Measurements from ENCODE around the gene CCL14. TPM values are rescaled to one million over a fixed set of nuclear protein-coding genes. Genes with fewer than 3 reads are reported as not detected.

Gene CCL14
- total RNA-seq = 10 to 100 TPM in 1 of 4 donors, 1 to 10 TPM in 3; 4.2 to 19.5 (median 6.8) TPM

DNA sequence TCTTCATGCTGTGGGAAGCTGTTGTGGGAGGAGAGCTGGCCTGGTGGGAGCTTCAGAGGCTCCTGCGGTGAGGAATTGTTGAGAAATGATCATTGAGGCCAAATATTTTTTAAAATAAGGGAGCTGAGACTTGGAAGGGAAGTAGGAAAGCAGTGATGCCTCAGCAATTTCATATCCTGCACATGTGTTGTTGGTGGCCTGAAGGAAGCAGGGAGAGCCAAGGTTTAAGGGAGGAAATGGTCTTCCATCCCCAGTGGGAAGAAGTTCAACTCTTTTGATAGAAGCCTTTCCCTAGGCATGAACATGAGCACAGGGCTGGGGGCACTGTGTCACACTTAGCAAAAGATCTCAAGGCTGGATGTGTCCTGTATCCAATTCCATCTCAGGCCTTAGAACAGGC is at the start of gene CCL14:
CCL14 (minus strand) TSS at position 87 of the 400 bp plus-strand sequence; CDS start at position 7, 80 bp downstream.
- intact Hi-C loops (cut with DNase I; ENCODE audit: low total_unique reads) = loop anchor here (10.0 kb wide), 1 partner anchor 158 kb away; no protein-coding TSS in a partner anchor
- H3K27ac ChIP-seq = no peak within 1 kb of the TSS
- no peaks in the 10 kb centered on the region for H3K27me3 ChIP-seq
- in situ Hi-C loops (cut with MboI; ENCODE audit: low pct_ligation_motif_present in 1 of 4, low pct_unique_long_range_greater_than_20kb in 1 of 4, low sequenced_read_pairs in 3 of 4) = no loop called here
- no peak for DNase-seq
- H3K4me1 ChIP-seq = peaks cover 0 to 4% (median 0%) of the 10 kb centered on the region in 4 donors
- 84 to 88% methylated on average over 1 of the region's 1 CpG for WGBS, 2 donors (ENCODE audit: low coverage in 1 of 2)
- TF ChIP-seq POLR2A (IDR thresholded peaks at IDR 0.05) = no peak
- TF ChIP-seq EP300 (IDR thresholded peaks at IDR 0.05; ENCODE audit: low read depth) = no peak
- TF ChIP-seq, protein P1, sequence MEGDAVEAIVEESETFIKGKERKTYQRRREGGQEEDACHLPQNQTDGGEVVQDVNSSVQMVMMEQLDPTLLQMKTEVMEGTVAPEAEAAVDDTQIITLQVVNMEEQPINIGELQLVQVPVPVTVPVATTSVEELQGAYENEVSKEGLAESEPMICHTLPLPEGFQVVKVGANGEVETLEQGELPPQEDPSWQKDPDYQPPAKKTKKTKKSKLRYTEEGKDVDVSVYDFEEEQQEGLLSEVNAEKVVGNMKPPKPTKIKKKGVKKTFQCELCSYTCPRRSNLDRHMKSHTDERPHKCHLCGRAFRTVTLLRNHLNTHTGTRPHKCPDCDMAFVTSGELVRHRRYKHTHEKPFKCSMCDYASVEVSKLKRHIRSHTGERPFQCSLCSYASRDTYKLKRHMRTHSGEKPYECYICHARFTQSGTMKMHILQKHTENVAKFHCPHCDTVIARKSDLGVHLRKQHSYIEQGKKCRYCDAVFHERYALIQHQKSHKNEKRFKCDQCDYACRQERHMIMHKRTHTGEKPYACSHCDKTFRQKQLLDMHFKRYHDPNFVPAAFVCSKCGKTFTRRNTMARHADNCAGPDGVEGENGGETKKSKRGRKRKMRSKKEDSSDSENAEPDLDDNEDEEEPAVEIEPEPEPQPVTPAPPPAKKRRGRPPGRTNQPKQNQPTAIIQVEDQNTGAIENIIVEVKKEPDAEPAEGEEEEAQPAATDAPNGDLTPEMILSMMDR (IDR thresholded peaks at IDR 0.05) = no peak
- no peak for TF ChIP-seq POLR2AphosphoS5 (IDR thresholded peaks at IDR 0.05)
- peaks cover 0 to 9% (median 0%) of the 10 kb centered on the region in 4 donors for H3K36me3 ChIP-seq
- H3K9me3 ChIP-seq = no peaks in the 10 kb centered on the region
- no peak within 1 kb of the TSS for H3K4me3 ChIP-seq

GRCh38 chr17:36036235-36036634 is 49.7 kb upstream of the CCL14 start:
- 79 to 80% methylated on average over 4 of the region's 4 CpGs for WGBS, 2 donors (ENCODE audit: low coverage in 1 of 2)
- intact Hi-C loops (cut with DNase I; ENCODE audit: low total_unique reads) = no loop called here
- Histone ChIP-seq H3K27me3 (no peaks in the 10 kb centered on the region), H3K36me3 (no peaks in the 10 kb centered on the region), H3K4me3 (no peak overlapping the region), H3K4me1 (peaks cover 0 to 5% (median 3%) of the 10 kb centered on the region in 4 donors), H3K9me3 (no peaks in the 10 kb centered on the region), H3K27ac (no peak overlapping the region)
- in situ Hi-C loops (cut with MboI; ENCODE audit: low pct_ligation_motif_present in 1 of 4, low pct_unique_long_range_greater_than_20kb in 1 of 4, low sequenced_read_pairs in 3 of 4) = no loop called here
- no peak for DNase-seq
- TF ChIP-seq POLR2A (IDR thresholded peaks at IDR 0.05) = no peak
- TF ChIP-seq, protein P1 (IDR thresholded peaks at IDR 0.05) = no peak
- TF ChIP-seq EP300 (IDR thresholded peaks at IDR 0.05; ENCODE audit: low read depth) = no peak
- no peak for TF ChIP-seq POLR2AphosphoS5 (IDR thresholded peaks at IDR 0.05)

GRCh38 chr17:36034127-36034526 is 47.6 kb upstream of the CCL14 start:
- Histone ChIP-seq H3K27ac (no peak overlapping the region), H3K4me1 (peaks cover 0 to 21% (median 14%) of the 10 kb centered on the region in 4 donors), H3K9me3 (no peaks in the 10 kb centered on the region), H3K27me3 (no peaks in the 10 kb centered on the region), H3K4me3 (no peak overlapping the region), H3K36me3 (no peaks in the 10 kb centered on the region)
- in situ Hi-C loops (cut with MboI; ENCODE audit: low pct_ligation_motif_present in 1 of 4, low pct_unique_long_range_greater_than_20kb in 1 of 4, low sequenced_read_pairs in 3 of 4) = no loop called here
- no peak for TF ChIP-seq EP300 (IDR thresholded peaks at IDR 0.05; ENCODE audit: low read depth)
- TF ChIP-seq, protein P1 (IDR thresholded peaks at IDR 0.05) = no peak
- TF ChIP-seq POLR2A (IDR thresholded peaks at IDR 0.05) = no peak
- TF ChIP-seq POLR2AphosphoS5 (IDR thresholded peaks at IDR 0.05) = no peak
- intact Hi-C loops (cut with DNase I; ENCODE audit: low total_unique reads) = no loop called here
- DNase-seq = no peak
- 62 to 79% methylated on average over 3 of the region's 3 CpGs for WGBS, 2 donors (ENCODE audit: low coverage in 1 of 2)

- no peak for TF ChIP-seq POLR2A (IDR thresholded peaks at IDR 0.05)
- no peak for TF ChIP-seq POLR2AphosphoS5 (IDR thresholded peaks at IDR 0.05)
- TF ChIP-seq EP300 (IDR thresholded peaks at IDR 0.05; ENCODE audit: low read depth) = no peak
- TF ChIP-seq, protein P1 (IDR thresholded peaks at IDR 0.05) = no peak
- in situ Hi-C loops (cut with MboI; ENCODE audit: low pct_ligation_motif_present in 1 of 4, low pct_unique_long_range_greater_than_20kb in 1 of 4, low sequenced_read_pairs in 3 of 4) = no loop called here
- peak overlapping the region; percentile 53 to 64 (median 58) for H3K27ac ChIP-seq
- H3K36me3 ChIP-seq = no peaks in the 10 kb centered on the region
- H3K4me3 ChIP-seq = no peak overlapping the region
- no peaks in the 10 kb centered on the region for H3K9me3 ChIP-seq
- WGBS, 2 donors (ENCODE audit: low coverage in 1 of 2) = 50% methylated on average over 1 of the region's 1 CpG
- DNase-seq = no peak
- peaks cover 0 to 24% (median 15%) of the 10 kb centered on the region in 4 donors for H3K4me1 ChIP-seq
- H3K27me3 ChIP-seq = no peaks in the 10 kb centered on the region
- intact Hi-C loops (cut with DNase I; ENCODE audit: low total_unique reads) = no loop called here
Measured at GRCh38 chr17:36030956-36031355, 44.4 kb upstream of the CCL14 start.
